Aorta (tissue), 5 donors: Measurements from ENCODE around the gene DOK7. TPM values are rescaled to one million over a fixed set of nuclear protein-coding genes. Genes with fewer than 3 reads are reported as not detected.
A peak's percentile ranks its signal among the peaks of the same experiment; 100 is the strongest.

ENCODE experiments used
- ATAC-seq: fragments of 200-7000 bp; cut with Tn5 transposase; one replicate; pipeline ENCODE4 v1.9.1; 2022; ENCODE audit warnings: moderate library complexity; ENCODE audit not compliant: low FRiP score
- DNase-seq, 2 donors: peaks; one replicate each; pipeline ENCODE4 v3.0.0-alpha.2; 2020
- H3K27ac ChIP-seq, 2 donors: one replicate each; pipeline ENCODE4 v1.5.1; 2013; ENCODE audit warnings: low read length in 2 of 2, mild to moderate bottlenecking in 2 of 2, moderate library complexity in 2 of 2, control low read depth in 1 of 2, inconsistent platforms in 1 of 2, low read depth in 1 of 2
- H3K27me3 ChIP-seq, 2 donors: one replicate each; pipeline ENCODE4 v1.6.1; 2013; ENCODE audit warnings: control low read depth in 1 of 2, low read length in 1 of 2, mild to moderate bottlenecking in 1 of 2, moderate library complexity in 1 of 2; ENCODE audit not compliant: insufficient read depth in 2 of 2, control insufficient read depth in 1 of 2
- H3K36me3 ChIP-seq, 2 donors: one replicate each; pipeline ENCODE4 v1.6.1; 2013; ENCODE audit warnings: control low read depth in 1 of 2, low read length in 1 of 2, mild to moderate bottlenecking in 1 of 2; ENCODE audit not compliant: insufficient read depth in 2 of 2, control insufficient read depth in 1 of 2
- H3K4me1 ChIP-seq, 2 donors: one replicate each; pipeline ENCODE4 v1.6.1; 2013; ENCODE audit warnings: low read length in 2 of 2, control low read depth in 1 of 2, mild to moderate bottlenecking in 1 of 2, moderate library complexity in 1 of 2; ENCODE audit not compliant: insufficient read depth in 2 of 2, control insufficient read depth in 1 of 2
- H3K4me3 ChIP-seq, 2 donors: one replicate each; pipeline ENCODE4 v1.5.1; 2013; ENCODE audit warnings: low read length in 2 of 2, control low read depth in 1 of 2, mild to moderate bottlenecking in 1 of 2
- H3K9me3 ChIP-seq: one replicate; pipeline ENCODE4 v1.6.1; 2013; ENCODE audit warnings: mild to moderate bottlenecking, low read length; ENCODE audit not compliant: control insufficient read depth
- WGBS, 2 donors: extraction: QIAGEN DNeasy Blood & Tissue Kit; methylation state at CpG; one replicate each; pipeline ENCODE4 v1.1.7; 2013; 5-methylcytosine and 5-hydroxymethylcytosine counted together
- intact Hi-C, 2 donors: fragments of 100-400 bp; cut with DNase I; formaldehyde crosslinking; loops; one replicate each; pipeline versions ENCODE4 v1.14.2 to v1.15.0; 2022
- polyA plus RNA-seq, 2 donors: library from polyadenylated mRNA; stranded (reverse); fragments of 200-250 nt; gene quantifications; one replicate each; pipeline ENCODE4 v1.2.3, GENCODE V29; 2013
- total RNA-seq, 2 donors: library from RNA; stranded (reverse); fragmentation: NEBNext Ultra II Directional; extraction: Animal tissue kit (Norgen Biotek cat#: 25700); gene quantifications; one replicate each; pipeline ENCODE4 v1.2.1, GENCODE V29; 2021
- donor health status: healthy with polysubstance abuse.
- donor health status: Bipolar disorder and iron deficiency.
- donor health status: DM: no; HTN: no; CAD: no.
- donor health status: DM: no; HTN: no; CAD: no.
- donor health status: DM: yes; HTN: yes; CAD: no.

Gene DOK7
- total and polyA plus RNA-seq, 4 donors, result 3.3 to 9.1 (median 4.7) TPM

DNA sequence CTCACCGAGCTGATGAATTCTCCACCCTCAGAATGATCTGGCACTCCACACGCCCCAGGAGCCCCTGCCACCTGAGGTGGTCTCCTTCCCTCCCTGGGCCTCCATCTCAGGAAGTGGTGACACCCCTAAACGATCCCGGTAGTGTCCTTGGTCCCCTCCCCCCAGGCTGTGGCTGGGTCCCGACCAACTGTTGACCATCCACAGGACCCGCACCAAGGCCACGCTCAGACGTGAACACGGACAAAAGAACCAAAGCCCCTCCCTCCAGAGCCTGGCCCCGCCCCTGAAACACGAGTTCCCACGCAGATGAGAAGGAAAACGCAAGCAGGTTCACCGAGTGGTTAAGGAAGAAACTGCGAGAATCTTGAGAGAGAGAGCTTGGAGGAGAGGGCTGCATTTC lies 52.5 kb downstream of the DOK7 start:
- Histone ChIP-seq H3K27me3 (no peaks in the 10 kb centered on the region), H3K9me3 (no peaks in the 10 kb centered on the region), H3K4me3 (no peak overlapping the region), H3K36me3 (peaks cover 4 to 23% of the 10 kb centered on the region in 2 donors), H3K27ac (no peak overlapping the region), H3K4me1 (no peaks in the 10 kb centered on the region)
- ATAC-seq (no peak), DNase-seq (peak; percentile 33 to 72)
- intact Hi-C loops, result no loop called here
- 79 to 83% methylated on average over 15 of the region's 15 CpGs for whole genome bisulfite sequencing, 2 donors

DNA sequence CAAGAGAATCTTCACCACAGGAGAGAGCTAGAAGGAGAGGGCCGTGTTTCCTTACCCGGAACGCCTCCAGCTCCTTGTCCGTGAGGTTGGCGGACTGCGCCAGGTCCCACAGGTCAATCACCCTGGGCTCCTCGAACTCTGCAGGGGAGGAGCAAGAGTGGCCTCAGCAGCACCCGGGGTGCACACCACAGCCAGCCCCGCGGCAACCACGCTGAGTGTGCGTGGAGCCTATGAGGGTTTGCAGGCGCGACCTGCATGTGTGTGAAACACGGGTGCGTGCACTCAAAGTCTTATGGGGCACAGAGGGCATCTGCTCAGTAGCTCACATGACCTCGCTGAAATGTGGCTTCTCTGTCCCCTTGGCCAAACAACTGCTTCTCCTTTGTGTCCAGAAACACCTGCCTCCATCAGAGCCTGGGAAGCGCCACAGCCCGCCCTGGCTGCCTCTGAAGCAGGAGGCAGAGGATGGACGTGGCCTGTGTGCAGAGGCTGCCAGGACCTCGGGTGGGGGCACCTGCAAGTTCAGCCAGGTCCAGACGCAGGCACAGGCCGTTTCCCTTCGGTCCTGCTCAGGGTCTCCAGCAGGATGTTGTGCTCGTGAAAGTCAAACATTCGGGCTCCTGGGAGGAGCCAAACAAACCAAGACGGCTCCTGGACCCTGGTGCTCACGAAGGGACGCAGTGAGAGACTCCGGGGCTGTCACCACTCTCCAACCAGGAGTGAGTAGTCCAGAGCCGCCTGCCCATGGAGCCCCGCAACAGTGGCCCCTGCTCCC lies 53.1 kb downstream of the DOK7 start:
- 90 to 92% methylated on average over 32 of the region's 32 CpGs for WGBS, 2 donors
- intact Hi-C loops, result no loop called here
- Histone ChIP-seq H3K36me3 (peaks cover 4 to 23% of the 10 kb centered on the region in 2 donors), H3K9me3 (no peaks in the 10 kb centered on the region), H3K4me1 (no peaks in the 10 kb centered on the region), H3K27ac (no peak overlapping the region), H3K4me3 (no peak overlapping the region), H3K27me3 (no peaks in the 10 kb centered on the region)
- DNase-seq (peak in 1 of 2 donors; percentile 40), ATAC-seq (no peak)

DNA sequence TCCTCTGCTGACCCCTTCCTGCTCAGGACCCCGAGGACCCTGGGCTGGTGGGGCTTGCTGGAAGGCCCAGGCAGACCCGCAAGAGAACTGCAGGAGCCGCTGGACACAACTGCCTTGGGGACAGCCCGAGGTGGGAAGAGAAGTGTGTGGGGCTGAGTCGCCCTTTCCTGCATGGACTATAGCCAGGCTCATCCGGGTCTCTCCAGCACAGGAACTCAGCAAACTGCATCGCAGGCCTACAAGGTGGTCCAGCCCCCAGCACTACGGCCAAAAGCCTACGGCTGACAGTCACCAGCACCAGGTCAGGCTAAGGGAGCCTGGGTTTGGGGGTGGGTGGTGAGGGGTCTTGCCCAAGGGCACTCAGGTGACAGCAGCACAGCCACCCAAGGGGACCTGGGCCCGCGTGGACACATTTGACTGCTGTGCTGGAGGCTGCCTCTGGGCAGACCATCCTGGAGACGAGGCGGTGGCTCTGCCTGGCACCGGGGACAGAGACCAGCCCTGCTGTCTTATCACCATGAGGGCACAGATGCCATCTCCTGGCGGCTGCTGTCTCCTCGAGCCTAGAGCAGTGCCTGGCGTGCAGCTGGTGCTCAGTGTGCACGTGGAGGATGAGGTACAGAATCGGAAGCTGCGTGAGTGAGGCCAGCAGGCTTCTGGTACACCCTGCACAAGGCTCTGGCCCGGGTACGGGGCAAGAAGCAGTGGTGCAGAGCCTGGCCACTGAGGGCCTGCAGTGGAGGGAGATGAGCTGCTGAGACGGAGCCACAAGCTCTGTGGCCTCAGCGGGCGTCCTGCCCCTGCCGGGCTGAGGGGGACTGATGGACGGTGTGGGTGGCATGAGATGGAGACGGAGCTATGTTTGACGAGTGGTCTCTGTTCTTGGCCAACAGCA lies 54.0 kb downstream of the DOK7 start:
- DNase-seq (peak; percentile 39 to 62), ATAC-seq (no peak)
- no peak overlapping the region for H3K27ac ChIP-seq
- WGBS, 2 donors, result 91% methylated on average over 29 of the region's 29 CpGs
- no peaks in the 10 kb centered on the region for H3K9me3 ChIP-seq
- H3K36me3 ChIP-seq, result peaks cover 4 to 23% of the 10 kb centered on the region in 2 donors
- intact Hi-C loops, result no loop called here
- no peak overlapping the region for H3K4me3 ChIP-seq
- H3K4me1 ChIP-seq, result no peaks in the 10 kb centered on the region
- H3K27me3 ChIP-seq, result no peaks in the 10 kb centered on the region

DNA sequence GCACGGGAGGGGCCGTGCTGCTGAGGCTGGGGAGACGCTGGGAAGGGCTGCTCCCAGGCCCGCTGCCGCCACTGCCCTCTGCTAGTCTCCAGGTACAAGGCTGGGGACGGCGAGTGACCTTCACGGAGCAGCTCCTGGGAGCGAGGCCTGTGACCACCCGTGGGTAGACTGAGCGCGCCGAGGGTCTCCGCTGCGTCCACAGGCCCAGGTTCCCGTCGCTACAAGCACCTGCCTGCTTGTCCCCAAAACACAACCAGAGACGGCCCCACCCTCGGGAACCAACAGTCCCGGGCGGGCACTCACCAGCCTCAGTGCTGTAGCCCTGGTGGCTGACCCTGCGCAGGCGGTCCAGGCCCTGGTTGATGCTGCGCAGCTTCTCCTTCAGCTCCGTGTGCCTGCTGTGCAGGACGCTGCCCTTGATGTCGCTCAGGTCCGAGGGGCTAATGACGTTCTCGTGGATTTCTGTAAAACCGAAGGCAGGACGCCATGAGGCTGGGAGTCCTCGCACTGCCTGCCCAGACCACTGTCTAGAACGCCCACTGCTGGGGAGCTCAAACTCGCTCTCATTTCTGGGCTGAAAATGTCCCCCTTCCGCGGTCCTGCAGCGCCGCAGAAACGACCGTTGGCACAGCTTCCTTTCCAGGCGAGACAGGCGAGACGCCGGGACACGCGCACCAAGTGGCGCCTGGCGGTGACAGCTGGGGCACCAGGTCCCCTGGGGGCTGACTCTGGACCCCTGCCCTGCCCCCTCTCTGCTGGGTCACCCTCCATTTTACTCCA lies 54.8 kb downstream of the DOK7 start:
- DNase-seq (peak; percentile 47 to 73), ATAC-seq (no peak)
- Histone ChIP-seq H3K36me3 (peaks cover 4 to 21% of the 10 kb centered on the region in 2 donors), H3K27ac (no peak overlapping the region), H3K4me3 (no peak overlapping the region), H3K9me3 (no peaks in the 10 kb centered on the region), H3K27me3 (no peaks in the 10 kb centered on the region), H3K4me1 (no peaks in the 10 kb centered on the region)
- intact Hi-C loops, result no loop called here
- 94% methylated on average over 49 of the region's 49 CpGs for WGBS, 2 donors

DNA sequence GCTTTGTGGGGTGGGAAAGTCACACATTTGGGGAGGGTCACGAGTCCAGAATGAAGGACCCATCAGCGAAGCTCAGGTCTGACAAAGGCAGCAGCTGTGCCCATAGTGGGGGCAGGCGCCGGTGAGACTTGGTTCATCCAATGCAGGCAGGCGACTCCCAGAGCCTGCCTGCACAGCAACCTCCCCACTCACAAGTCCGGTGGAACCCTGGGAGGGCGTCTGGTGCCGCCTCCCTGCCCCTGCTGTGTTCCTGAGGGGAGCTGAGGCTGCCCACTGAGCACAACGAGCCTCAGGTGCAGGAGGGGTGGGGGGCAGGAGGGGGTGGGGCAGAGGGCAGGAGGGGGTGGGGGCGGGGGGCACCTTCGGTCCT lies 55.4 kb downstream of the DOK7 start:
- intact Hi-C loops, result no loop called here
- Histone ChIP-seq H3K9me3 (no peaks in the 10 kb centered on the region), H3K36me3 (peaks cover 4 to 22% of the 10 kb centered on the region in 2 donors), H3K4me3 (no peak overlapping the region), H3K27me3 (no peaks in the 10 kb centered on the region), H3K4me1 (no peaks in the 10 kb centered on the region), H3K27ac (no peak overlapping the region)
- DNase-seq (peak; percentile 26 to 37), ATAC-seq (no peak)
- WGBS, 2 donors, result 87 to 89% methylated on average over 11 of the region's 11 CpGs

DNA sequence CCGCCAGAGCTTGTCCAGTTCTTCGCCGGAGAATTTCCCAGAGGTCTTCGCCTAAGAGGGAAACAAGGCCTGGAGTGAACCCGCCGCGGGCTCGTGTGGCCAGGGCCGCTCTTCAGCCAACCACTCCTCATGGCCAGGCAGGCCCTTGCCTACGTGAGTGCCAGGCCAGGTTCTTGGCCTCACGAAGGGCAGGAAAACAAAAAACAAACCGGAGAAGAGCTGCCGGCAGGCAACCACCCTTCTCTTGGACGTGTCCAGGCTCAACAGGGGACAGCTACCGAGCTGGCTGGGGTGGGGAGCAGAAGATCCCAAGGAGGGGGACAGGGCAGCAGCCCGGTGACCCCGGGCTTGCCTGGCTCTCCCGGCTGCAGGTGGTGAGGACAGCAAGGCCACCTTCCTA lies 55.8 kb downstream of the DOK7 start:
- no peaks in the 10 kb centered on the region for H3K9me3 ChIP-seq
- H3K4me3 ChIP-seq, result no peak overlapping the region
- ATAC-seq (no peak), DNase-seq (peak; percentile 21 to 45)
- H3K4me1 ChIP-seq, result no peaks in the 10 kb centered on the region
- WGBS, 2 donors, result 89 to 90% methylated on average over 18 of the region's 18 CpGs
- H3K36me3 ChIP-seq, result peaks cover 4 to 24% of the 10 kb centered on the region in 2 donors
- H3K27ac ChIP-seq, result no peak overlapping the region
- H3K27me3 ChIP-seq, result no peaks in the 10 kb centered on the region
- intact Hi-C loops, result no loop called here

DNA sequence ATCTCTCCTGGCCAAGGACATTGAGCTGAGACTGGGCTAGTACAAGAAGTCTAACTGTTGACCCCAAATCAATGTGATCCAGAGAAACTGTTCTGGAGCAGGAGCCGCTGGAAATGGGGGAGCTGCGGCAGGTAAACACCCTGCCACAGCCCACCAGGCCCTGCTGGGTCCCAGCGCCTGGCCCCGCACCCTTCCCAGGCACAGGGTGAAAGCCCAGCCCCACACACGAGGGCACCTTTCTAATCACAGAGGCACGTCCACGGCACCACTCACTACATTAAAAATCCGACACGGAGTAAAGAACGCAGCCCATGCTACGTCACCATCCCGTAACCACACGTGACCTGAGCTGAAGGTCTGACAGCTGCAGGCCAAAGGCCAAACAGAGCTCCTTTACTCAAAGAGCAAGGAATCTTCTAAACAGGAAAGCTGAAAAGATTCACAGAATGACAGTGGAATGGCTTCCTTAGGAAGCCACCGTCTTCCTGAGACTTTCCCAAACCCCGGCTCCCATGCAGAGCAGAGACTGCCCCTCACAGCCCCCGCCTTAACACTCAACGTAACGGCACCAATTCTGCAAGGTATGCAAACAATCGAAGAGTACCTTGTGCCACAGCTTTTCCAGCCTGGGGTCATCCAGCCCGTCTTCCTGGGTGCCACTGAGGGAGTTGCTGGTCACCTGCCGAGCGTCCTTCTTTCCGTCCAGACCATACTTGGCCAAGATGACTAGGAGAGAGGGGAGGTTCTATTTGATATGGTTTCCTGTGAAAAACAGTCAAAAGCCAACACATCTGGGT lies 56.6 kb downstream of the DOK7 start:
- Histone ChIP-seq H3K9me3 (no peaks in the 10 kb centered on the region), H3K4me1 (no peaks in the 10 kb centered on the region), H3K27me3 (no peaks in the 10 kb centered on the region), H3K36me3 (peaks cover 4 to 28% of the 10 kb centered on the region in 2 donors), H3K27ac (no peak overlapping the region), H3K4me3 (no peak overlapping the region)
- no peak for ATAC-seq
- intact Hi-C loops, result no loop called here
- peak; percentile 35 to 55 for DNase-seq
- WGBS, 2 donors, result 93% methylated on average over 23 of the region's 23 CpGs

DNA sequence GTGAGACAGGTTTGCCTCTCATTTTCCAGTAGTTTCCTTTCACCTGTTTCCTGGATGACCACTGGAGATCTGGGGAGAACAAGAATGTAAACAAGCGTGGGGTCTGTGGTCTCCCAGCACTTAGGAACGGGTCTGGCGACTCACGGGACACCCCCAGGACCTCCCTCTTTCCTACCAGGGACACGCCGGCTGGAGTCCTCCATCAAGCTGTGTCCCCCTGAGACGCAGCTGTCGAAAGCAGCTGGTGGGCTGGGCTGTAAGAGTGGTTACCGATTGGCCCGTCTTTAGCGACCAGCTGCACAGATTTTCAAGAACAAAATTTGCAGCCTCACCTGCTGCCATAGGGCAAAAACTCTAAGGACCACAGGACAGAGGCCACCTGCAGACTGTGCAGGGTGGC lies 57.2 kb downstream of the DOK7 start:
- DNase-seq, result peak; percentile 21 to 64
- H3K9me3 ChIP-seq, result no peaks in the 10 kb centered on the region
- peaks cover 4 to 30% of the 10 kb centered on the region in 2 donors for H3K36me3 ChIP-seq
- 86 to 89% methylated on average over 11 of the region's 11 CpGs for WGBS, 2 donors
- intact Hi-C loops, result no loop called here
- H3K4me3 ChIP-seq, result no peak overlapping the region
- H3K4me1 ChIP-seq, result no peaks in the 10 kb centered on the region
- ATAC-seq, result no peak
- H3K27ac ChIP-seq, result no peak overlapping the region
- no peaks in the 10 kb centered on the region for H3K27me3 ChIP-seq
